Esophagus muscularis mucosa (tissue), 4 donors: Measurements from ENCODE around the gene RLN2. TPM values are rescaled to one million over a fixed set of nuclear protein-coding genes. Genes with fewer than 3 reads are reported as not detected.
A peak's percentile ranks its signal among the peaks of the same experiment; 100 is the strongest.
"Not testable (repeated sequence)": the region's sequence is repeated elsewhere in the genome, so short reads cannot be mapped to it uniquely, and the experiment has no call there.

Experiments used
- DNase-seq: peaks from one replicate; pipeline ENCODE4 v3.0.0-alpha.2; 2017; ENCODE audit errors: extremely low spot score
- H3K27ac ChIP-seq, 4 donors: fragments of 200-600 bp; sonication (generic); replicated peaks in 1 of 4; 1 replicate in 3 of 4; 2 replicates in 1 of 4; pipeline ENCODE4 v1.5.1; 2016 to 2019; ENCODE audit warnings: mild to moderate bottlenecking in 1 of 4
- H3K27me3 ChIP-seq, 4 donors: fragments of 200-600 bp; sonication (generic); one replicate each; pipeline versions ENCODE4 v1.5.1 to v1.6.0; 2016 to 2019
- H3K36me3 ChIP-seq, 4 donors: fragments of 200-600 bp; sonication (generic); one replicate each; pipeline ENCODE4 v1.5.1; 2016 to 2019
- H3K4me1 ChIP-seq, 4 donors: fragments of 200-600 bp; sonication (generic); one replicate each; pipeline ENCODE4 v1.5.1; 2016 to 2019
- H3K4me3 ChIP-seq, 4 donors: fragments of 200-600 bp; sonication (generic); 1 replicate in 2 of 4; 2 replicates in 2 of 4; pipeline ENCODE4 v1.5.1; 2016 to 2019; ENCODE audit warnings: mild to moderate bottlenecking in 4 of 4, moderate library complexity in 1 of 4
- H3K9me3 ChIP-seq, 4 donors: fragments of 200-600 bp; sonication (generic); 1 replicate in 3 of 4; 2 replicates in 1 of 4; pipeline ENCODE4 v1.5.1; 2016 to 2019
- CTCF ChIP-seq, 3 experiments: fragments of 200-600 bp in 2 of 3; fragments of 450-650 bp in 1 of 3; sonication (generic) in 2 of 3; IDR thresholded peaks; one replicate each; pipeline ENCODE4 v1.5.1; 2017 to 2019; ENCODE audit warnings: antibody characterized with exemption in 3 of 3, mild to moderate bottlenecking in 2 of 3, moderate library complexity in 1 of 3
- EP300 ChIP-seq: sonication (generic); formaldehyde crosslinking; IDR thresholded peaks from one replicate; pipeline ENCODE4 v1.6.1; 2017; ENCODE audit warnings: antibody characterized with exemption
- POLR2A ChIP-seq: fragments of 450-650 bp; IDR thresholded peaks from one replicate; pipeline ENCODE4 v1.6.1; 2017; ENCODE audit warnings: antibody characterized with exemption, moderate library complexity, mild to moderate bottlenecking, low read depth
- POLR2AphosphoS5 ChIP-seq, 2 donors: sonication (generic); formaldehyde crosslinking; IDR thresholded peaks; one replicate each; pipeline ENCODE4 v1.6.1; 2017; ENCODE audit warnings: antibody characterized with exemption in 2 of 2
- WGBS: methylation state at CpG from one replicate; pipeline ENCODE4 v1.1.5; 2018; 5-methylcytosine and 5-hydroxymethylcytosine counted together
- intact Hi-C: fragments of 100-400 bp; cut with DNase I; formaldehyde crosslinking; loops from one replicate; pipeline ENCODE4 v1.15.1; 2023
- total RNA-seq, 4 donors: library from RNA; depleted of rRNA; stranded (reverse); fragments of >200 nt; gene quantifications; one replicate each; pipeline versions ENCODE4 v1.1.0 to v1.2.1, GENCODE V29; 2016

RLN2 gene
- total RNA-seq, 4 donors from 2014 or later = not detected

DNA sequence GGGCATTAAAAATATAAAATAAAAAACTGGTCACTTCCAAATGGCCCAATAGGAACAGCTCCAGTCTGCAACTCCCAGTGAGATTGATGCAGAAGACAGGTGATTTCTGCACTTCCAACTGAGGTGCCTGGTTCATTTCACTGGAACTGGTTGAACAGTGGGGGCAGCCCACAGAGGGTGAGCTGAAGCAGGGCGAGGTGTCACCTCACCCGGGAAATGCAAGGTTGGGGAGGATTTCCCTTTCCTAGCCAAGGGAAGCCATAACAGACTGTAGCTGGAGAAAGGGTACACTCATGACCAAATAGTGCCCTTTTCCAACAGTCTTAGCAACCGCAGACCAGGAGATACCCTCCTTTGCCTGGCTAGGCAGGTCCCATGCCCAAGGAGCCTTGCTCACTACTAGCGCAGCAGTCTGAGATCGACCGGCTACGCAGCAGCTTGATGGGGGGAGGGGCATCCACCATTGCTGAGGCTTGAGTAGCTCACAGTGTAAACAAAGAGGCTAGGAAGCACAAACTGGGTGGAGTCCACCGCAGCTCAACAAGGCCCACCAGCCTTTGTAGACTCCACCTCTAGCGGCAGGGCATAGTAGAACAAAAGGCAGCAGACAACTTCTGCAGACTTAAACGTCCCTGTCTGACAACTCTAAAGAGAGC is 22.5 kb upstream of the RLN2 start:
- Histone ChIP-seq H3K36me3 (no peaks in the 10 kb centered on the region), H3K27me3 (peaks cover 0 to 6% (median 0%) of the 10 kb centered on the region in 4 donors), H3K4me1 (no peaks in the 10 kb centered on the region), H3K27ac (no peak overlapping the region), H3K9me3 (no peaks in the 10 kb centered on the region), H3K4me3 (no peak overlapping the region)
- TF ChIP-seq CTCF (IDR thresholded peaks at IDR 0.05) (no peak), POLR2AphosphoS5 (IDR thresholded peaks at IDR 0.05) (no peak), EP300 (no peak), POLR2A (no peak)
- peak; percentile 90 for DNase-seq
- 61% methylated on average over 3 of the region's 10 CpGs for WGBS
- intact Hi-C loops = no loop called here

DNA sequence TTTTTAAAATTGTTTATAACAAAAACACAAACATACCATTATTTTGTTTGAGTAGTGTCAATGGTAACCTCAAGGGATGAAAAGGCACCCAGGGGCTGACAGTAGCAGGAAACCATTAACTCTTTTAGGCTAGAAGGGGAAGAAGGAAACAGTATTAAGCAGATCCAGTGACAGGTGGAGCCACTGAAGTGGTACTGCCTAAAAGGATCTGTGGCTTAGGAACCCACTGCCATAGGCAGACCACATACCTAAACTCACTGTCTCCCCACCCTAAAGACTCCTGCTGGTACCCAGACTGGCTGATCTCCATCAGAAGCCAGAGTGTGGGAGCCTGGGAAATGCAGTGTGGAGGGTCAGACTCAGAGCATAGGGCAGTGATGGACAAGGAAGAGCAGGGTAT is 21.7 kb upstream of the RLN2 start:
- intact Hi-C loops = no loop called here
- no peak overlapping the region for H3K4me3 ChIP-seq
- no peaks in the 10 kb centered on the region for H3K9me3 ChIP-seq
- peak; percentile 72 for DNase-seq
- TF ChIP-seq EP300 (no peak), CTCF (IDR thresholded peaks at IDR 0.05) (no peak), POLR2AphosphoS5 (IDR thresholded peaks at IDR 0.05) (no peak), POLR2A (no peak)
- H3K27me3 ChIP-seq = peaks cover 0 to 6% (median 0%) of the 10 kb centered on the region in 4 donors
- H3K27ac ChIP-seq = no peak overlapping the region
- no peaks in the 10 kb centered on the region for H3K36me3 ChIP-seq
- H3K4me1 ChIP-seq = no peaks in the 10 kb centered on the region

DNA sequence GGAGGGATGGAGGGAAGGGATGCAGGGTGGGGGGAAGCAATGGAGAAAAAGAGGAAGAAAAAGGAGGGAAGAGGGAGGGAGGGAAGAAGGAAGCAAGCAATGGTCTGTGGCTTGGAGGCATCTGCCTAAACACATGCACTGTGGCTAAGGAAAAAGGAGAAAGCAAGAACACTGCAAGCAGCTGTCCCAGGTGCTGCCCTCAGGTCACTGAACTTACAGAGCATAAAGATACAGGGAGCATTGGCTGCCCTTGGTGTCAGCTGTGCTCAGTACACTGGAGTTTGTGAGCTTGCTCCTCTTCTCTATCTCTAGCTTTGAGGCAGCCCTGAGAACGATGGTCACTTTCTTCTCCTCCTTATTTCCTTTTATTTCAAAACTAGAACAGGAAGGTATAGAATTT is 17.1 kb upstream of the RLN2 start:
- DNase-seq, H3K4me1 ChIP-seq, H3K27me3 ChIP-seq, H3K27ac ChIP-seq, intact Hi-C loops, H3K36me3 ChIP-seq, H3K4me3 ChIP-seq, H3K9me3 ChIP-seq: not testable (repeated sequence)
- WGBS = 72% methylated on average over 1 of the region's 1 CpG

DNA sequence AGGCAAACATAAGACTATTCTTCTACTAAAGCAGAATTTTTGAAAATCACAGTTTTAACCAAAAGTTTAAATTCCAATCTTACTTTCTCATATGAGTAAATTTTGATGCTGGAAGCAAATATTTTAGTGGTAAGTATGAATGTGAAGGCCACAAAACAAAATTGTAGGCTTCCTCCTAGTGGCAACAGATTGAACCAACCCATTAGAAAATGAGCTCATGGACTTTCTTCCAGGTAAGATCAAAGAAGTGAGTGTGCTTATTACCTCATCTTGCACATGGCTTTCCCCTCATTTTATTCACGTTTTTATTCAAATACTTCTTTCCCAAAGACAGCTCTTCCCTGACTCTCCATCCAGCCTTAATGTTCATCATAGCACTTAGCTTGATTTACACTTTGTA is 16.5 kb upstream of the RLN2 start:
- Histone ChIP-seq H3K27ac (no peak overlapping the region), H3K36me3 (no peaks in the 10 kb centered on the region), H3K4me1 (no peaks in the 10 kb centered on the region), H3K27me3 (no peaks in the 10 kb centered on the region), H3K4me3 (no peak overlapping the region), H3K9me3 (peaks cover 0 to 4% (median 0%) of the 10 kb centered on the region in 4 donors)
- TF ChIP-seq EP300 (no peak), POLR2AphosphoS5 (IDR thresholded peaks at IDR 0.05) (no peak), CTCF (IDR thresholded peaks at IDR 0.05) (no peak), POLR2A (no peak)
- no peak for DNase-seq
- WGBS = 22% methylated on average over 1 of the region's 1 CpG
- intact Hi-C loops = no loop called here

DNA sequence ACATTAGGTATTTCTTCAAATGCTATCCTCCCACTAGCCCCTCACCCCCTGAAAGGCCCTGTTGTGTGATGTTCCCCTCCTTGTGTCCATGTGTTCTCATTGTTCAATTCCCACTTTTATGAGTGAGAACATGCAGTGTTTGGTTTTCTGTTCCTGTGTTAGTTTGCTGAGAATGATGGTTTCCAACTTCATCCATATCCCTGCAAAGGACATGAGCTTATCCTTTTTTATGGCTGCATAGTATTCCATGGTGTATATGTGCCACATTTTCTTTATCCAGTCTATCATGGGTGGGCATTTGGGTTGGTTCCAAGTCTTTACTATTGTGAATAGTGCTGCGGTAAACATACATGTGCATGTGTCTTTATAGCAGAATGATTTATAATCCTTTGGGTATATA is 11.9 kb upstream of the RLN2 start:
- H3K4me1 ChIP-seq, intact Hi-C loops: not testable (repeated sequence)

More for the DNA sequence above, 11.9 kb upstream of the RLN2 start:
- not testable (repeated sequence) for H3K4me3 ChIP-seq, H3K27ac ChIP-seq, H3K36me3 ChIP-seq, H3K27me3 ChIP-seq, DNase-seq
- H3K9me3 ChIP-seq = peaks cover 0 to 18% (median 14%) of the 10 kb centered on the region in 4 donors
- WGBS = 100% methylated on average over 1 of the region's 1 CpG
